Mesothelial cell of epicardium (in vitro differentiated cells): ENCODE measurements around the gene C16orf74. TPM values are rescaled to one million over a fixed set of nuclear protein-coding genes. Genes with fewer than 3 reads are reported as not detected.

Experiments used
- DNase-seq, 2 experiments: peaks; one replicate each; pipeline ENCODE4 v3.0.0; 2021; ENCODE audit warnings: low spot score in 2 of 2; ENCODE audit not compliant: unreplicated experiment in 2 of 2
- H3K27ac Mint-ChIP-seq: 2 replicates; pipeline ENCODE4 v1.8.0; 2021; ENCODE audit warnings: mixed read lengths
- H3K27me3 Mint-ChIP-seq: 2 replicates; pipeline ENCODE4 v1.8.0; 2021; ENCODE audit warnings: low read depth, mixed read lengths
- H3K36me3 Mint-ChIP-seq: 2 replicates; pipeline ENCODE4 v1.8.0; 2021; ENCODE audit warnings: mixed read lengths
- H3K4me1 Mint-ChIP-seq: 2 replicates; pipeline ENCODE4 v1.8.0; 2021; ENCODE audit warnings: mixed read lengths
- H3K4me3 Mint-ChIP-seq: 2 replicates; pipeline ENCODE4 v1.8.0; 2021; ENCODE audit warnings: mild to moderate bottlenecking, moderate library complexity, mixed read lengths
- H3K9me3 Mint-ChIP-seq: 2 replicates; pipeline ENCODE4 v1.8.0; 2021; ENCODE audit warnings: mixed read lengths
- total RNA-seq: library from RNA; stranded (reverse); gene quantifications from 3 replicates; pipeline ENCODE4 v1.2.1, GENCODE V29; 2021
- TF ChIP-seq, protein P1 (sequence below): fragments of 200-600 bp; sonication (generic); IDR thresholded peaks from one replicate; pipeline ENCODE4 v1.5.0; 2021; ENCODE audit warnings: antibody characterized with exemption; ENCODE audit not compliant: unreplicated experiment

C16orf74 gene
- total RNA-seq, 1 donor from 2014 or later = 12.1 TPM

DNA sequence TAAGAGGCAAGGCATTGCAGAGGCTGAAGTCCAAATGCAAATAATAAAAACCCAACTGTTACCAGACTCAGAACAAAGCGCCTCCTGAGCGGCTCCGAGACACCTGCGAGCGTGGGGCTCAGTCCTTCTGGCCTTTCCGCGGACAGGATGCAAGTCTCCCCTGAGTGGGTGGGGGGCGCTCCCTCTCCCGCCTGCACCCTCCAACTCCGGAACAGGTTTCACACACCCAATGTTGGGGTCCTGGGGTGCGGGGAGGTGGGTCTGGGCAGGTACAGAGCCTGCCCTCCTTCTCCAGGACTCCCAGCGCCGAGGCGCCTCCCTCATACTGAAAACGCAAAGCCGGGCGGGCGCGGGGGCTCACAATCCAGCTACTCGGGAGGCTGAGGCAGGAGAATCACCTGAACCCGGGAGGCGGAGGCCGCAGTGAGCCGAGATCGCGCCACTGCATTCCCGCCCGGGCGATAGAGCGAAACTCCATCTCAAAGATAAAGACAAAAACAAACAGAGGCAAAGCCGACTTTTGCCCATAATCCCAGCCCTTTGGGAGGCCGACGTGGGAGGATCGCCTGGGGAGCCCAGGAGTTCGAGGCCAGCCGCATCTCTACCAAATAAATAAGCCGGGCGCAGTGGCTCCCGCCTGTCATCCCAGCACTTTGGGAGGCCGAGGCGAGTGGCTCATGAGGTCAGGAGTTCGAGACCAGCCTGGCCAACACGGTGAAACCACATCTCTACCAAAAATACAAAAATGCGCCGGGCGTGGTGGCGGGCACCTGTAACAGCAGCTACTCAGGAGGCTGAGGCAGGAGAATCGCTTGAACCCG, 63.0 kb downstream of the C16orf74 start:
- no peaks in the 10 kb centered on the region for H3K36me3 Mint-ChIP-seq
- H3K9me3 Mint-ChIP-seq = no peaks in the 10 kb centered on the region
- H3K4me1 Mint-ChIP-seq = peaks cover 22% of the 10 kb centered on the region
- H3K27me3 Mint-ChIP-seq = peaks cover 2% of the 10 kb centered on the region
- peak overlapping the region; percentile 67 for H3K4me3 Mint-ChIP-seq
- no peak for DNase-seq
- TF ChIP-seq, protein P1, sequence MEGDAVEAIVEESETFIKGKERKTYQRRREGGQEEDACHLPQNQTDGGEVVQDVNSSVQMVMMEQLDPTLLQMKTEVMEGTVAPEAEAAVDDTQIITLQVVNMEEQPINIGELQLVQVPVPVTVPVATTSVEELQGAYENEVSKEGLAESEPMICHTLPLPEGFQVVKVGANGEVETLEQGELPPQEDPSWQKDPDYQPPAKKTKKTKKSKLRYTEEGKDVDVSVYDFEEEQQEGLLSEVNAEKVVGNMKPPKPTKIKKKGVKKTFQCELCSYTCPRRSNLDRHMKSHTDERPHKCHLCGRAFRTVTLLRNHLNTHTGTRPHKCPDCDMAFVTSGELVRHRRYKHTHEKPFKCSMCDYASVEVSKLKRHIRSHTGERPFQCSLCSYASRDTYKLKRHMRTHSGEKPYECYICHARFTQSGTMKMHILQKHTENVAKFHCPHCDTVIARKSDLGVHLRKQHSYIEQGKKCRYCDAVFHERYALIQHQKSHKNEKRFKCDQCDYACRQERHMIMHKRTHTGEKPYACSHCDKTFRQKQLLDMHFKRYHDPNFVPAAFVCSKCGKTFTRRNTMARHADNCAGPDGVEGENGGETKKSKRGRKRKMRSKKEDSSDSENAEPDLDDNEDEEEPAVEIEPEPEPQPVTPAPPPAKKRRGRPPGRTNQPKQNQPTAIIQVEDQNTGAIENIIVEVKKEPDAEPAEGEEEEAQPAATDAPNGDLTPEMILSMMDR = no peak
- H3K27ac Mint-ChIP-seq = no peak overlapping the region

DNA sequence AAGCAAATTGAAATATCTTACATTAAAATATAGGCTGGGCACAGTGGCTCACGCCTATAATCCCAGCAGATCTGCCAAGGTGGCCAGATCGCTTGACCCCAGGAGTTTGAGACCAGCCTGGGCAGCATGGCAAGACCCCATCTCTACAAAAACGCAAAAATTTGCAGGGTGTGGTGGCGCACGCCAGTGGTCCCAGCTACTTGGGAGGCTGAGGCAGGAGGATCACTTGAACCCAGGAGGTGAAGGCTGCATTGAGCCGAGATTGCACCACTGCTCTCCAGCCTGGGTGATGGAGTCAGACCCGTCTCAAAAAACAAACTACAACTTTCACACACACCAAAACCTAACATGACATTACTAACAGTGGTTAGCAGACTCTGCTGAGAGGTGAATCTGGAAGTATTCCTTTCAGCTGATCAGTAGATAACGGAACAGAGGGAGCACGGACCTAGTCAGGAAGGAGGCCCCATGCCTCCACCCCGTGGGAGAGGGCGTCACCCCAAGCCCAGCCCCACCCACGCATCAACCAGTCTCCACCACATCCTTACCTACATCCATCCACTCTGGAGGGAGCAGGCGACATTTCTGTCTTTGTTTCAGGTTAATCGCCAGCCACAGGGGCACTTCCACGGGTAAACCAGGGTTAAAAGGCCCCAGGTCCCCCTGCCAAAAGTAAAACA, 63.8 kb downstream of the C16orf74 start:
- peaks cover 2% of the 10 kb centered on the region for H3K27me3 Mint-ChIP-seq
- no peaks in the 10 kb centered on the region for H3K9me3 Mint-ChIP-seq
- H3K27ac Mint-ChIP-seq = no peak overlapping the region
- DNase-seq = no peak
- peaks cover 22% of the 10 kb centered on the region for H3K4me1 Mint-ChIP-seq
- TF ChIP-seq, protein P1 = no peak
- no peaks in the 10 kb centered on the region for H3K36me3 Mint-ChIP-seq
- peak overlapping the region; percentile 67 for H3K4me3 Mint-ChIP-seq

- Mint-ChIP-seq H3K27ac (no peak overlapping the region), H3K4me1 (peaks cover 18% of the 10 kb centered on the region), H3K9me3 (no peaks in the 10 kb centered on the region), H3K4me3 (no peak overlapping the region), H3K36me3 (peaks cover 3% of the 10 kb centered on the region), H3K27me3 (no peaks in the 10 kb centered on the region)
- DNase-seq = no peak
- TF ChIP-seq, protein P1 = no peak
Measured at GRCh38 chr16:85685251-85685650, 65.6 kb downstream of the C16orf74 start.

DNA sequence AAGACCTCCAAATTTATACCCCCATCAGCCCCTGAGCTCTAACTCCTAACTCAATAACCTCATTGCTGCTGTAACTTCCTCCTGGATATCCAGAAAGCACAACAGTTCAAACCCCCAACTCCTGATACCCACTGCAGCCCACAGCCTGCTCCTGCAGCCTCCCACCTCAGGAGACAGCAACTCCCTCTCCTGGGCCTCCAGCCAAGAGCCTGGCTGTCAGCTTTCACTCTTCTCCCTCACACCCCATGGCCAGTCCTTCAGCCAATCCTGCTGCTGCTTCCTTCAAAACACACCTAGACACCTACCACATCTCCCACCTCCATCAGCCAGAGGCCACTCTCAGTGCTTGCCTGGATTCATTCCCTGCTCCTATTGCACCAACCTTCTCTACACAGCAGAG, 67.5 kb downstream of the C16orf74 start:
- Mint-ChIP-seq H3K9me3 (no peaks in the 10 kb centered on the region), H3K27me3 (no peaks in the 10 kb centered on the region), H3K4me3 (no peak overlapping the region), H3K27ac (peak overlapping the region; percentile 4), H3K36me3 (peaks cover 3% of the 10 kb centered on the region), H3K4me1 (peaks cover 14% of the 10 kb centered on the region)
- TF ChIP-seq, protein P1 = no peak
- no peak for DNase-seq

DNA sequence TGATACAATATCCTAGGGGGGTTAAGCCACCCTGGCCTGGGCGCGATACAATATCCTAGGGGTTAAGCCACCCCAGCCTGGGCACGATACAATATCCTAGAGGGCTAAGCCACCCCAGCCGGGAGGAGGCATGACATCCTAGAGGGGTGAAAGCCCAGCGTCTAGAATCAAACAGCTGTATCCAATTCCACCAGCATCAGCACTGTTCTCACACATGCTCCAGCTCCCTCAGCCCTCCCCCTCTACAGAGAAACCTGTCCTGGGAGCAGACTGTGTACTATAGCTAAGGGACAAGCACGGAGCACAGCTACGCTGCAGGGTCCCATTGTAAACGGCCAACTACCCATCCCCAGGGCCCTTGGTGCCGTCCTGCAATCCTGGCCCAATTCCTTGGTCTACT, 68.4 kb downstream of the C16orf74 start:
- TF ChIP-seq, protein P1 = no peak

More for the DNA sequence above, 68.4 kb downstream of the C16orf74 start:
- no peaks in the 10 kb centered on the region for H3K27me3 Mint-ChIP-seq
- DNase-seq = no peak
- H3K27ac Mint-ChIP-seq = no peak overlapping the region
- no peaks in the 10 kb centered on the region for H3K9me3 Mint-ChIP-seq
- no peak overlapping the region for H3K4me3 Mint-ChIP-seq
- peaks cover 3% of the 10 kb centered on the region for H3K36me3 Mint-ChIP-seq
- peaks cover 9% of the 10 kb centered on the region for H3K4me1 Mint-ChIP-seq
